Glutamatergic neuron (in vitro differentiated cells): ENCODE measurements around the gene ABO. TPM values are rescaled to one million over a fixed set of nuclear protein-coding genes. Genes with fewer than 3 reads are reported as not detected.

Experiments used
- DNase-seq: peaks from one replicate; pipeline ENCODE4 v3.0.0; 2022
- H3K27ac Mint-ChIP-seq: one replicate; pipeline ENCODE4 v1.8.0; 2020; ENCODE audit warnings: mild to moderate bottlenecking, mixed read lengths, inconsistent platforms; ENCODE audit not compliant: unreplicated experiment
- H3K27me3 Mint-ChIP-seq: one replicate; pipeline ENCODE4 v1.8.0; 2020; ENCODE audit warnings: mild to moderate bottlenecking, moderate library complexity, mixed read lengths, inconsistent platforms; ENCODE audit not compliant: unreplicated experiment
- H3K36me3 Mint-ChIP-seq: one replicate; pipeline ENCODE4 v1.8.0; 2020; ENCODE audit warnings: mild to moderate bottlenecking, mixed read lengths, inconsistent platforms; ENCODE audit not compliant: unreplicated experiment
- H3K4me1 Mint-ChIP-seq: one replicate; pipeline ENCODE4 v1.8.0; 2020; ENCODE audit warnings: mild to moderate bottlenecking, low read depth, mixed read lengths, inconsistent platforms; ENCODE audit not compliant: unreplicated experiment
- H3K4me3 Mint-ChIP-seq: one replicate; pipeline ENCODE4 v1.8.0; 2020; ENCODE audit warnings: mild to moderate bottlenecking, mixed read lengths, inconsistent platforms; ENCODE audit not compliant: unreplicated experiment
- H3K9me3 Mint-ChIP-seq: one replicate; pipeline ENCODE4 v1.8.0; 2020; ENCODE audit warnings: mild to moderate bottlenecking, moderate library complexity, mixed read lengths, inconsistent platforms; ENCODE audit not compliant: unreplicated experiment
- total RNA-seq: library from RNA; stranded (reverse); fragmentation: NEBNext Ultra II Directional; extraction: Animal tissue kit (Norgen Biotek cat#: 25700); gene quantifications from one replicate; pipeline ENCODE4 v1.2.1, GENCODE V29; 2021; ENCODE audit not compliant: unreplicated experiment
- TF ChIP-seq, protein P1 (sequence below): fragments of 200-600 bp; sonication (generic); IDR thresholded peaks from one replicate; pipeline ENCODE4 v1.5.0; 2021; ENCODE audit not compliant: partially characterized antibody, unreplicated experiment

The ABO gene
- total RNA-seq, 1 donor from 2014 or later, result not detected

DNA sequence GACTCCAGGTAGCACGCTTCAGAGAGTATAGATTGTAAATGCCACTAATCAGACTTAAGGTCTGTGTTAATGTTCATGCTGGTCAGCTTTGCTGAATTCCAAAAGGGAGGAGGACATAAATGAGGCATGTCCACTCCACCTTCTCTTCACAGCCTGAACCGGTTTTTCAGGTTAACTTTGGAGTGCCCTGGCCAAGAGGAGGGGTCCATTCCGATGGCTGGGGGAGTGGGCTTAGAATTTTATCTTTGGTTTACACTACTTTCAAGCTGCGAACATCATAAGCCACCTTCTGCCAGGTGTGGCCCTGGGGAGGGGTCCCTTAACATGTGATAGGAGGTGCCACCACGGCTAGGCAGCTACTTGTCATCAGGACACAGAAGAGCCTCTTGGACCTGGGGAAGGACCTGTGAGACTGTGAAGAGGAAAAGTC is 24.2 kb downstream of the ABO start:
- no peaks in the 10 kb centered on the region for H3K9me3 Mint-ChIP-seq
- H3K27me3 Mint-ChIP-seq, result peaks cover 5% of the 10 kb centered on the region
- no peaks in the 10 kb centered on the region for H3K4me1 Mint-ChIP-seq
- no peak overlapping the region for H3K27ac Mint-ChIP-seq
- no peak for DNase-seq
- H3K36me3 Mint-ChIP-seq, result peaks cover 6% of the 10 kb centered on the region
- no peak overlapping the region for H3K4me3 Mint-ChIP-seq
- TF ChIP-seq, protein P1, sequence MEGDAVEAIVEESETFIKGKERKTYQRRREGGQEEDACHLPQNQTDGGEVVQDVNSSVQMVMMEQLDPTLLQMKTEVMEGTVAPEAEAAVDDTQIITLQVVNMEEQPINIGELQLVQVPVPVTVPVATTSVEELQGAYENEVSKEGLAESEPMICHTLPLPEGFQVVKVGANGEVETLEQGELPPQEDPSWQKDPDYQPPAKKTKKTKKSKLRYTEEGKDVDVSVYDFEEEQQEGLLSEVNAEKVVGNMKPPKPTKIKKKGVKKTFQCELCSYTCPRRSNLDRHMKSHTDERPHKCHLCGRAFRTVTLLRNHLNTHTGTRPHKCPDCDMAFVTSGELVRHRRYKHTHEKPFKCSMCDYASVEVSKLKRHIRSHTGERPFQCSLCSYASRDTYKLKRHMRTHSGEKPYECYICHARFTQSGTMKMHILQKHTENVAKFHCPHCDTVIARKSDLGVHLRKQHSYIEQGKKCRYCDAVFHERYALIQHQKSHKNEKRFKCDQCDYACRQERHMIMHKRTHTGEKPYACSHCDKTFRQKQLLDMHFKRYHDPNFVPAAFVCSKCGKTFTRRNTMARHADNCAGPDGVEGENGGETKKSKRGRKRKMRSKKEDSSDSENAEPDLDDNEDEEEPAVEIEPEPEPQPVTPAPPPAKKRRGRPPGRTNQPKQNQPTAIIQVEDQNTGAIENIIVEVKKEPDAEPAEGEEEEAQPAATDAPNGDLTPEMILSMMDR, result no peak

DNA sequence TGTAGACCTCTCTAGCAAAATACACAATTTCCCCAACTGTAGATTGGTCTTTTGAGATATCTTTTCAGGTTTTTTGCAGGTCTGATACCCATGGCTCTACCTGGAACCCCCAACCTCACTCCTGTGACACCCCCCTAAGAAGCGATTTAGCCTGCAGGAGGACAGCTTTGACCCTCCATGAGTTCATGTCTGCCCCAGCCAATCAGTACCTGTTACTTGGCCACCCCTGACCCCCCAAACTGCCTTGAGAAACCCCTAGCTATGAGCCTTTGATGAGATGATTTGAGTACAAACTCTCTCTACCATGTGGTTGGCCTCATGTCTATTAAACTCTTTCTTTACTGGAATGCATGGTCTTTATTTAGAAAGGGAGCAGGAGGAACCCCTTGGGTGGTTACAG is 25.7 kb downstream of the ABO start:
- Mint-ChIP-seq H3K4me1 (no peaks in the 10 kb centered on the region), H3K4me3 (no peak overlapping the region), H3K27ac (no peak overlapping the region), H3K27me3 (peaks cover 5% of the 10 kb centered on the region), H3K9me3 (no peaks in the 10 kb centered on the region), H3K36me3 (peaks cover 6% of the 10 kb centered on the region)
- no peak for DNase-seq
- TF ChIP-seq, protein P1, result no peak

DNA sequence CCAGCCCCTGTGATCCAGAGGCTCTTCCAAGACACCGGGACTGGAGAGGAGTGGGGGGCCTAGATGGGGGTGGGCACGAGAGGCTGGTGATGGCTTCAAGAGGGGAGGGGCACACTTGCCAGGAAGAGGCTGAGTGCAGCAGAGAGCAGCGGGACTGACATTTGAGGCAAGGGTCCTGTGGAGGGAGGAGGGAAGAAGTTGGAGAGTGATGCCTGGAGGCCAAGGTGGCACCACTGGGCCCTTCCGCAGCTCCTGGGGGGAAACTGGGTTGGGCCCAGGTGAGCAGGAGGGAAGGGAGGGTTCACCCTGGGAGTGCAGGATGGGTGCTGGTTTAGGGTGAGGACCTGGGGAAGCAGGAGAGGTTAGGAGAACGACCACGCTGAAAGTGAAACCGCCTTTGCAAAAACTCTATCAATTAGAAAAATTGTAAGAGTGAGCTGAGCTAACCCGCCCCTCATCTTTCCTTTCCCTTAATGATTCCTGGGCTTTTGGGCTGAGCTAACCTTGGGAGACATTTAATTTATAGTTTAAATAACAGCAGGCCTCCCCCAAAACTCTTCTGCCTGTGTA is 26.2 kb downstream of the ABO start:
- no peak for DNase-seq
- H3K4me1 Mint-ChIP-seq, result no peaks in the 10 kb centered on the region
- H3K36me3 Mint-ChIP-seq, result peaks cover 6% of the 10 kb centered on the region
- H3K27ac Mint-ChIP-seq, result no peak overlapping the region
- H3K4me3 Mint-ChIP-seq, result no peak overlapping the region
- peaks cover 1% of the 10 kb centered on the region for H3K9me3 Mint-ChIP-seq
- TF ChIP-seq, protein P1, result no peak
- H3K27me3 Mint-ChIP-seq, result peaks cover 5% of the 10 kb centered on the region

DNA sequence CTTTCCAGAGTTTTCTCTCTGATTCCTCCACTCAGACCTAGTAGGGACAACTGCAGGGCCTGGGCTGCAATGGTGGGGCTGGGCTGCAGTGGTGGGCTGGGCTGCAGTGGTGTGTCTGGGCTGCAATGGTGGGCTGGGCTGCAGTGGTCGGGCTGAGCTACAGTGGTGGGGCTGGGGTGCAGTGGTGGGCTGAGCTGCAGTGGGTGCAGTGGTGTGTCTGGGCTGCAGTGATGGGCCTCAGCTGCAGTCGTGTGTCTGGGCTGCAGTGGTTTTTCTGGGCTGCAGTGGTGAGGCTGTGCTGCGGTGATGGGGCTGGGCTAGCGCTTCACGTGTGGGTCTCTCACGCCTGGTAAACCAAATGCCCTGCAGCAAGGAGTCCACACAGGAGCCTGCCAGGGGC is 27.4 kb downstream of the ABO start:
- Mint-ChIP-seq H3K27me3 (peaks cover 2% of the 10 kb centered on the region), H3K9me3 (peaks cover 1% of the 10 kb centered on the region), H3K27ac (no peak overlapping the region), H3K4me1 (no peaks in the 10 kb centered on the region), H3K36me3 (peaks cover 6% of the 10 kb centered on the region), H3K4me3 (no peak overlapping the region)
- DNase-seq, result no peak
- TF ChIP-seq, protein P1, result no peak

DNA sequence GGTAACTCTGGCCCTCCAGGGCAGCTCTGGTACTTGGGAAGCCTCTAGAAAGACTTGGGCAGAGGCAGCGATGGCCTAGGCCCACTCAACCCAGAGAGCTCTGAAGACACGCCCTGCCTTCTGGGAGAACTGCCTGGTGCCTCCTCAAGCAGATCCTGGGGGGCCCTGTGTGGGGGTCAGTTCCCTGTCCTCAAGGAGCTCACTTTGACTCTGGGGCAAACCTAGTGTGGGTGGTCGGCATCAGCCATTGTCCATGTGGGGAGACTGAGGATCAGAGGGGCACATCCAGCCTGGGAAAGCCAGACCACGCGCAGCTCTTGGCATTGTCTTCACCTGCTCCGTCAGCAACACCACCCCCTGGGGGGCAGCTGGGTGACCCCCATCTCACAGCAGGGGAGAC is 28.0 kb downstream of the ABO start:
- Mint-ChIP-seq H3K4me1 (no peaks in the 10 kb centered on the region), H3K27me3 (peaks cover 2% of the 10 kb centered on the region), H3K27ac (no peak overlapping the region), H3K9me3 (peaks cover 1% of the 10 kb centered on the region), H3K4me3 (no peak overlapping the region), H3K36me3 (peaks cover 6% of the 10 kb centered on the region)
- no peak for DNase-seq
- TF ChIP-seq, protein P1, result no peak
